Right lobe of liver (tissue), 4 donors: ENCODE results near the gene ZNF487.

Experiments
- CTCF ChIP-seq, 4 donors: fragments of 200-600 bp in 3 of 4; fragments of 450-650 bp in 1 of 4; IDR thresholded peaks; one replicate each; pipeline versions ENCODE4 v1.5.1 to v1.8.0; 2016 to 2022; ENCODE audit warnings: antibody characterized with exemption in 4 of 4, mild to moderate bottlenecking in 2 of 4
- POLR2A ChIP-seq: fragments of 450-650 bp; IDR thresholded peaks from one replicate; pipeline ENCODE4 v1.6.1; 2017; ENCODE audit warnings: antibody characterized with exemption, mild to moderate bottlenecking
- donor health status: DM: no; HTN: no; CAD: no.
- donor health status: DM: no; HTN: no; CAD: no.
- donor health status: DM: no; HTN: yes; CAD: no.

- TF ChIP-seq CTCF (IDR thresholded peaks at IDR 0.05) = no peak
- TF ChIP-seq POLR2A = no peak
These were observed 45.4 kb upstream of the ZNF487 start for GRCh38 chr10:43391496-43391895.
